Colonic mucosa (tissue), 4 donors: ENCODE data around the gene TMEM273. TPM values are rescaled to one million over a fixed set of nuclear protein-coding genes. Genes with fewer than 3 reads are reported as not detected.
"Not testable (repeated sequence)": the region's sequence is repeated elsewhere in the genome, so short reads cannot be mapped to it uniquely, and the experiment has no call there.

Experiments
- DNase-seq: peaks from one replicate; pipeline ENCODE4 v3.0.0-alpha.2; 2020
- H3K27ac ChIP-seq: fragments of 200-600 bp; one replicate; pipeline ENCODE4 v1.8.0; 2021
- H3K27me3 ChIP-seq: fragments of 200-600 bp; one replicate; pipeline ENCODE4 v1.8.0; 2021
- H3K36me3 ChIP-seq: fragments of 200-600 bp; one replicate; pipeline ENCODE4 v1.8.0; 2021
- H3K4me1 ChIP-seq: fragments of 200-600 bp; one replicate; pipeline ENCODE4 v1.8.0; 2021; ENCODE audit warnings: mild to moderate bottlenecking
- H3K4me3 ChIP-seq: fragments of 200-600 bp; one replicate; pipeline ENCODE4 v1.8.0; 2021
- H3K9ac ChIP-seq, 2 donors: one replicate each; pipeline ENCODE4 v1.7.0; 2013; ENCODE audit warnings: control low read depth in 2 of 2, low read depth in 2 of 2, low read length in 2 of 2
- H3K9me3 ChIP-seq: fragments of 200-600 bp; one replicate; pipeline ENCODE4 v1.8.0; 2021
- CTCF ChIP-seq: fragments of 200-600 bp; IDR thresholded peaks from one replicate; pipeline ENCODE4 v1.8.0; 2022; ENCODE audit warnings: antibody characterized with exemption, mild to moderate bottlenecking
- intact Hi-C: fragments of 100-400 bp; cut with DNase I; formaldehyde crosslinking; loops from one replicate; pipeline ENCODE4 v1.14.1; 2022
- total RNA-seq, 2 donors: library from RNA; stranded (reverse); fragmentation: NEBNext Ultra II Directional in 1 of 2; extraction: Animal tissue kit (Norgen Biotek cat#: 25700) in 1 of 2; gene quantifications; one replicate each; pipeline ENCODE4 v1.2.1, GENCODE V29; 2021
- donor health status: healthy.
- donor health status: DM: no; HTN: no; CAD: no.
- donor health status: DM: no; HTN: no; CAD: no.

Gene TMEM273
- total RNA-seq, 2 donors from 2014 or later = 3.4 to 5.1 TPM

- Histone ChIP-seq H3K9ac (no peak overlapping the region), H3K4me1 (no peaks in the 10 kb centered on the region), H3K9me3 (no peaks in the 10 kb centered on the region), H3K4me3 (no peak overlapping the region), H3K27me3 (no peaks in the 10 kb centered on the region), H3K36me3 (no peaks in the 10 kb centered on the region), H3K27ac (no peak overlapping the region)
- no peak for DNase-seq
- no peak for TF ChIP-seq CTCF
- intact Hi-C loops = no loop called here
Measured at GRCh38 chr10:49207113-49207512, 18.9 kb upstream of the TMEM273 start.

- Histone ChIP-seq H3K4me1 (no peaks in the 10 kb centered on the region), H3K9me3 (no peaks in the 10 kb centered on the region), H3K9ac (no peak overlapping the region), H3K4me3 (no peak overlapping the region), H3K27ac (no peak overlapping the region), H3K36me3 (no peaks in the 10 kb centered on the region), H3K27me3 (no peaks in the 10 kb centered on the region)
- DNase-seq = no peak
- TF ChIP-seq CTCF = no peak
- intact Hi-C loops = no loop called here
Measured at GRCh38 chr10:49205206-49205605, 17.0 kb upstream of the TMEM273 start.

GRCh38 chr10:49204119-49204518 lies 15.9 kb upstream of the TMEM273 start:
- Histone ChIP-seq H3K9me3 (no peaks in the 10 kb centered on the region), H3K27me3 (no peaks in the 10 kb centered on the region), H3K36me3 (no peaks in the 10 kb centered on the region), H3K9ac (no peak overlapping the region), H3K4me3 (no peak overlapping the region), H3K4me1 (no peaks in the 10 kb centered on the region), H3K27ac (no peak overlapping the region)
- no peak for TF ChIP-seq CTCF
- no peak for DNase-seq
- intact Hi-C loops = no loop called here

- Histone ChIP-seq H3K27me3 (no peaks in the 10 kb centered on the region), H3K9ac (no peak overlapping the region), H3K27ac (no peak overlapping the region), H3K4me1 (no peaks in the 10 kb centered on the region), H3K4me3 (no peak overlapping the region), H3K9me3 (no peaks in the 10 kb centered on the region), H3K36me3 (no peaks in the 10 kb centered on the region)
- no peak for DNase-seq
- TF ChIP-seq CTCF = no peak
- intact Hi-C loops = no loop called here
Measured at GRCh38 chr10:49202266-49202665, 14.1 kb upstream of the TMEM273 start.

GRCh38 chr10:49200854-49201253 lies 12.7 kb upstream of the TMEM273 start:
- intact Hi-C loops = no loop called here
- Histone ChIP-seq H3K4me1 (no peaks in the 10 kb centered on the region), H3K9ac (no peak overlapping the region), H3K4me3 (no peak overlapping the region), H3K27ac (no peak overlapping the region), H3K27me3 (no peaks in the 10 kb centered on the region), H3K36me3 (no peaks in the 10 kb centered on the region), H3K9me3 (no peaks in the 10 kb centered on the region)
- TF ChIP-seq CTCF = no peak
- no peak for DNase-seq

GRCh38 chr10:49197171-49197570 lies 9.0 kb upstream of the TMEM273 start:
- Histone ChIP-seq H3K27ac (no peak overlapping the region), H3K36me3 (no peaks in the 10 kb centered on the region), H3K27me3 (no peaks in the 10 kb centered on the region), H3K9me3 (no peaks in the 10 kb centered on the region), H3K4me1 (no peaks in the 10 kb centered on the region), H3K9ac (no peak overlapping the region), H3K4me3 (no peak overlapping the region)
- intact Hi-C loops = no loop called here
- no peak for DNase-seq
- TF ChIP-seq CTCF = no peak

GRCh38 chr10:49195864-49196263 lies 7.7 kb upstream of the TMEM273 start:
- H3K27ac ChIP-seq, H3K36me3 ChIP-seq, H3K9me3 ChIP-seq, H3K4me3 ChIP-seq, DNase-seq, H3K4me1 ChIP-seq, H3K27me3 ChIP-seq, H3K9ac ChIP-seq, intact Hi-C loops: not testable (repeated sequence)
